ENCODE data around the gene DHX57.
"Not testable (repeated sequence)": the region's sequence is repeated elsewhere in the genome, so short reads cannot be mapped to it uniquely, and the experiment has no call there.

The DHX57 gene

GRCh38 chr2:38818565-38818964 lies 57.2 kb downstream of the DHX57 start:
- in situ Hi-C loops (cut with HindIII; ENCODE audit: low pct_ligation_motif_present, low pct_unique_long_range_greater_than_20kb, low sequenced_read_pairs): no loop called here
- no peak for DNase-seq

GRCh38 chr2:38815936-38816335 lies 59.8 kb downstream of the DHX57 start:
- in situ Hi-C loops (cut with HindIII; ENCODE audit: low pct_ligation_motif_present, low pct_unique_long_range_greater_than_20kb, low sequenced_read_pairs): no loop called here

GRCh38 chr2:38810488-38810887 lies 65.2 kb downstream of the DHX57 start:
- no peak for DNase-seq
- in situ Hi-C loops (cut with HindIII; ENCODE audit: low pct_ligation_motif_present, low pct_unique_long_range_greater_than_20kb, low sequenced_read_pairs): no loop called here

More at GRCh38 chr2:38815936-38816335, 59.8 kb downstream of the DHX57 start:
- DNase-seq: no peak

GRCh38 chr2:38808677-38809076 lies 67.1 kb downstream of the DHX57 start:
- DNase-seq: no peak
- in situ Hi-C loops (cut with HindIII; ENCODE audit: low pct_ligation_motif_present, low pct_unique_long_range_greater_than_20kb, low sequenced_read_pairs): no loop called here

- DNase-seq: no peak
- in situ Hi-C loops (cut with HindIII; ENCODE audit: low pct_ligation_motif_present, low pct_unique_long_range_greater_than_20kb, low sequenced_read_pairs): no loop called here
Measured at GRCh38 chr2:38806733-38807059, 69.0 kb downstream of the DHX57 start.

GRCh38 chr2:38806015-38806732 lies 69.6 kb downstream of the DHX57 start:
- DNase-seq: no peak
- in situ Hi-C loops (cut with HindIII; ENCODE audit: low pct_ligation_motif_present, low pct_unique_long_range_greater_than_20kb, low sequenced_read_pairs): no loop called here

GRCh38 chr2:38797953-38798352 lies 77.8 kb downstream of the DHX57 start:
- in situ Hi-C loops (cut with HindIII; ENCODE audit: low pct_ligation_motif_present, low pct_unique_long_range_greater_than_20kb, low sequenced_read_pairs): no loop called here
- no peak for DNase-seq

- DNase-seq: peak; percentile 92
- in situ Hi-C loops (cut with HindIII; ENCODE audit: low pct_ligation_motif_present, low pct_unique_long_range_greater_than_20kb, low sequenced_read_pairs): no loop called here
Measured at GRCh38 chr2:38797250-38797676, 78.5 kb downstream of the DHX57 start.

GRCh38 chr2:38795016-38795415 lies 80.7 kb downstream of the DHX57 start:
- DNase-seq; in situ Hi-C loops (cut with HindIII; ENCODE audit: low pct_ligation_motif_present, low pct_unique_long_range_greater_than_20kb, low sequenced_read_pairs): not testable (repeated sequence)

- in situ Hi-C loops (cut with HindIII; ENCODE audit: low pct_ligation_motif_present, low pct_unique_long_range_greater_than_20kb, low sequenced_read_pairs): no loop called here
Measured at GRCh38 chr2:38794235-38794946, 81.3 kb downstream of the DHX57 start.

GRCh38 chr2:38793511-38793910 lies 82.2 kb downstream of the DHX57 start:
- no peak for DNase-seq
- in situ Hi-C loops (cut with HindIII; ENCODE audit: low pct_ligation_motif_present, low pct_unique_long_range_greater_than_20kb, low sequenced_read_pairs): no loop called here

More at GRCh38 chr2:38794235-38794946, 81.3 kb downstream of the DHX57 start:
- DNase-seq: peak; percentile 30

GRCh38 chr2:38792751-38793150 lies 83.0 kb downstream of the DHX57 start:
- DNase-seq: no peak
- in situ Hi-C loops (cut with HindIII; ENCODE audit: low pct_ligation_motif_present, low pct_unique_long_range_greater_than_20kb, low sequenced_read_pairs): no loop called here

- in situ Hi-C loops (cut with HindIII; ENCODE audit: low pct_ligation_motif_present, low pct_unique_long_range_greater_than_20kb, low sequenced_read_pairs); DNase-seq: not testable (repeated sequence)
Measured at GRCh38 chr2:38792321-38792720, 83.4 kb downstream of the DHX57 start.

GRCh38 chr2:38791744-38792143 lies 84.0 kb downstream of the DHX57 start:
- in situ Hi-C loops (cut with HindIII; ENCODE audit: low pct_ligation_motif_present, low pct_unique_long_range_greater_than_20kb, low sequenced_read_pairs): no loop called here
- DNase-seq: no peak

GRCh38 chr2:38789691-38790090 lies 86.0 kb downstream of the DHX57 start:
- in situ Hi-C loops (cut with HindIII; ENCODE audit: low pct_ligation_motif_present, low pct_unique_long_range_greater_than_20kb, low sequenced_read_pairs): no loop called here

GRCh38 chr2:38788306-38788705 lies 87.4 kb downstream of the DHX57 start:
- DNase-seq: peak; percentile 43
- in situ Hi-C loops (cut with HindIII; ENCODE audit: low pct_ligation_motif_present, low pct_unique_long_range_greater_than_20kb, low sequenced_read_pairs): no loop called here

More at GRCh38 chr2:38789691-38790090, 86.0 kb downstream of the DHX57 start:
- DNase-seq: no peak

GRCh38 chr2:38783586-38783985 lies 92.1 kb downstream of the DHX57 start:
- in situ Hi-C loops (cut with HindIII; ENCODE audit: low pct_ligation_motif_present, low pct_unique_long_range_greater_than_20kb, low sequenced_read_pairs): no loop called here

GRCh38 chr2:38778687-38779082 lies 97.0 kb downstream of the DHX57 start:
- no peak for DNase-seq
- in situ Hi-C loops (cut with HindIII; ENCODE audit: low pct_ligation_motif_present, low pct_unique_long_range_greater_than_20kb, low sequenced_read_pairs): no loop called here

More at GRCh38 chr2:38783586-38783985, 92.1 kb downstream of the DHX57 start:
- DNase-seq: no peak

GRCh38 chr2:38776531-38776930 lies 99.2 kb downstream of the DHX57 start:
- DNase-seq: no peak

GRCh38 chr2:38775921-38776225 lies 99.9 kb downstream of the DHX57 start:
- no peak for DNase-seq
- in situ Hi-C loops (cut with HindIII; ENCODE audit: low pct_ligation_motif_present, low pct_unique_long_range_greater_than_20kb, low sequenced_read_pairs): no loop called here

More at GRCh38 chr2:38776531-38776930, 99.2 kb downstream of the DHX57 start:
- in situ Hi-C loops (cut with HindIII; ENCODE audit: low pct_ligation_motif_present, low pct_unique_long_range_greater_than_20kb, low sequenced_read_pairs): no loop called here
